ENCODE measurements around the gene TSC22D2.

TSC22D2 gene

DNA sequence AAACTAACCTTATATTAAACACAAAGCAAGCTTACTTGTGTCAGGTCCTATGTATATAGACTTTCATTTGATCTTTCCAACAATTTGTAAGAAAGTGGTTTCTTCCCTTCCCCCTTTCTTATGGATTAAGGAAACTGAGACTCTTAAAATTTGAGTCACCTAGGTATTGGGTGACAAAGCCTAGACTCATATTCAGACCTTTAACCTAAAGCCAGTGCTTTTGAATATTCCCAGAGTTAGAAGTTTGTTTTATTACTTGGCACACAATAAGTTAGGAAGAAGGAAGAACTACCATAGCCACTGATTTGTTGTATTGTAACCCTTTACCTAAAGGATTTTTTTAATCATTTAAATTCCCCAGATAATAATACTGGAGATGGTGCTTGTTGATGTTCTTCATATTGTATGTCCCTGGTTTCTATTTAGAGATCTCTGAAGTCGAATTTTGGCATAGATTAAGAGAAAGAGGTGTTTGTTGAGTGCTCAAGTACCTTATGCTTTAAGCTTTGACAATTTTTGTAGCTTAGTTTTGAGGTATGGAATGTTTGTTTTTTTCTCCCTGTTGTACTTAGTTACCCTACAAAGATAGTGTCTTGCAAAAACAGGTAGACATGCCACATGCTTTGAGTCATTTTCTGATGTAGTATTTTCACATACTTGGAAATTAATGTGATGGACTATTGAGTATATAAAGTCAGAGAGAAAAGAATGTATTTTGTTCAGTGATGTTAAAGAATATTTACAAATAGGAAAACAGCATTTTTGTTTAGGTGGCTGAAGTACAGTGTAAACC is 11.2 kb downstream of the TSC22D2 start:
- no peak for TF ChIP-seq EZH2phosphoT487 (IDR thresholded peaks at IDR 0.05; ENCODE audit: borderline replicate concordance)
- TF ChIP-seq, protein P1, sequence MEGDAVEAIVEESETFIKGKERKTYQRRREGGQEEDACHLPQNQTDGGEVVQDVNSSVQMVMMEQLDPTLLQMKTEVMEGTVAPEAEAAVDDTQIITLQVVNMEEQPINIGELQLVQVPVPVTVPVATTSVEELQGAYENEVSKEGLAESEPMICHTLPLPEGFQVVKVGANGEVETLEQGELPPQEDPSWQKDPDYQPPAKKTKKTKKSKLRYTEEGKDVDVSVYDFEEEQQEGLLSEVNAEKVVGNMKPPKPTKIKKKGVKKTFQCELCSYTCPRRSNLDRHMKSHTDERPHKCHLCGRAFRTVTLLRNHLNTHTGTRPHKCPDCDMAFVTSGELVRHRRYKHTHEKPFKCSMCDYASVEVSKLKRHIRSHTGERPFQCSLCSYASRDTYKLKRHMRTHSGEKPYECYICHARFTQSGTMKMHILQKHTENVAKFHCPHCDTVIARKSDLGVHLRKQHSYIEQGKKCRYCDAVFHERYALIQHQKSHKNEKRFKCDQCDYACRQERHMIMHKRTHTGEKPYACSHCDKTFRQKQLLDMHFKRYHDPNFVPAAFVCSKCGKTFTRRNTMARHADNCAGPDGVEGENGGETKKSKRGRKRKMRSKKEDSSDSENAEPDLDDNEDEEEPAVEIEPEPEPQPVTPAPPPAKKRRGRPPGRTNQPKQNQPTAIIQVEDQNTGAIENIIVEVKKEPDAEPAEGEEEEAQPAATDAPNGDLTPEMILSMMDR (conservative IDR thresholded peaks at IDR 0.05; ENCODE audit: low read length): no peak
- Histone ChIP-seq H3K36me3 (ENCODE audit: insufficient read depth, low read length) (peaks cover 7% of the 10 kb centered on the region; the same call in 1 of the 2 replicates), H3K4me3 (ENCODE audit: low read length, poor library complexity, severe bottlenecking) (peak overlapping the region; percentile 86)

DNA sequence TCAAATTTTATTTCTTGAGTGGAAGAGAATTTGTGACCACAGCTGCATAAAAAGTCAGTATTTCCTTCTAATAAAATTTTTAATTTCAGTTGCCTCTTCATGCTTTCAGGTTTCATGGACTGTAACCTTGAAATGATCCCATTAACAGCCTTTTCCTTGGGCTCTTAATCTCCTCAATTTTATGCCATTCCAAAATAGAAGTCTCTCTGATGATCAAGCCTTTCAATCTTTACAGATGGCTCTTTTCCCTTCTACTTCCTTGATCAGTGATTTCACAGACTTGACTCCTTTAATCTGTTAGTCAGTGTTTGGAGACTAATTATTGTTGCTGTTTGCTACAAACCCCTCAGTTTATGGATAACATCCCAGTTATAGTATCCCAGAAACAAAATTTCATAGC is 11.9 kb downstream of the TSC22D2 start:
- no peak overlapping the region for H2AFZ ChIP-seq (ENCODE audit: low read length)
- peaks cover 75% of the 10 kb centered on the region for H3K4me1 ChIP-seq (ENCODE audit: insufficient read depth, low read length, poor library complexity, severe bottlenecking)
- H3F3A ChIP-seq (ENCODE audit: low read depth): no peaks in the 10 kb centered on the region
- peak overlapping the region; percentile 93 for H3K4me2 ChIP-seq (ENCODE audit: low read depth, low read length, poor library complexity, severe bottlenecking)
- no peaks in the 10 kb centered on the region for H3K27me3 ChIP-seq (ENCODE audit: insufficient read depth, low read length, poor library complexity, severe bottlenecking)
- H3K36me3 ChIP-seq (ENCODE audit: insufficient read depth, low read length): peaks cover 7% of the 10 kb centered on the region; the same call in 1 of the 2 replicates
- peaks cover 98% of the 10 kb centered on the region for H3K79me2 ChIP-seq (ENCODE audit: insufficient read depth, low read length)
- peaks cover 94% of the 10 kb centered on the region for H4K20me1 ChIP-seq (ENCODE audit: insufficient read depth, low read length, poor library complexity, severe bottlenecking)
- no peak for TF ChIP-seq EZH2phosphoT487 (IDR thresholded peaks at IDR 0.05; ENCODE audit: borderline replicate concordance)
- TF ChIP-seq, protein P1 (conservative IDR thresholded peaks at IDR 0.05; ENCODE audit: low read length): no peak
- no peaks in the 10 kb centered on the region for H3K9me2 ChIP-seq (replicated peaks; ENCODE audit: low read depth, low read length)
- H3K9ac ChIP-seq (ENCODE audit: low read depth, low read length, poor library complexity, severe bottlenecking): no peak overlapping the region
- H3K9me3 ChIP-seq (ENCODE audit: insufficient read depth, low read depth, low read length): no peaks in the 10 kb centered on the region
- H3K4me3 ChIP-seq (ENCODE audit: low read length, poor library complexity, severe bottlenecking): peak overlapping the region; percentile 86

More for the DNA sequence above, 11.2 kb downstream of the TSC22D2 start:
- Histone ChIP-seq H3K27me3 (ENCODE audit: insufficient read depth, low read length, poor library complexity, severe bottlenecking) (no peaks in the 10 kb centered on the region), H3K4me1 (ENCODE audit: insufficient read depth, low read length, poor library complexity, severe bottlenecking) (peaks cover 82% of the 10 kb centered on the region), H3K4me2 (ENCODE audit: low read depth, low read length, poor library complexity, severe bottlenecking) (peak overlapping the region; percentile 93), H3F3A (ENCODE audit: low read depth) (no peaks in the 10 kb centered on the region), H2AFZ (ENCODE audit: low read length) (no peak overlapping the region), H4K20me1 (ENCODE audit: insufficient read depth, low read length, poor library complexity, severe bottlenecking) (peaks cover 96% of the 10 kb centered on the region), H3K9me2 (replicated peaks; ENCODE audit: low read depth, low read length) (no peaks in the 10 kb centered on the region), H3K9ac (ENCODE audit: low read depth, low read length, poor library complexity, severe bottlenecking) (no peak overlapping the region), H3K79me2 (ENCODE audit: insufficient read depth, low read length) (peaks cover 98% of the 10 kb centered on the region), H3K9me3 (ENCODE audit: insufficient read depth, low read depth, low read length) (no peaks in the 10 kb centered on the region)

GRCh38 chr3:150421256-150421655 is 13.2 kb downstream of the TSC22D2 start:
- H3K36me3 ChIP-seq (ENCODE audit: insufficient read depth, low read length): peaks cover 7% of the 10 kb centered on the region; the same call in 1 of the 2 replicates
- peaks cover 96% of the 10 kb centered on the region for H3K79me2 ChIP-seq (ENCODE audit: insufficient read depth, low read length)
- H3K9me2 ChIP-seq (replicated peaks; ENCODE audit: low read depth, low read length): no peaks in the 10 kb centered on the region
- TF ChIP-seq, protein P1 (conservative IDR thresholded peaks at IDR 0.05; ENCODE audit: low read length): no peak
- TF ChIP-seq EZH2phosphoT487 (IDR thresholded peaks at IDR 0.05; ENCODE audit: borderline replicate concordance): no peak
- H3F3A ChIP-seq (ENCODE audit: low read depth): no peaks in the 10 kb centered on the region
- H3K9ac ChIP-seq (ENCODE audit: low read depth, low read length, poor library complexity, severe bottlenecking): no peak overlapping the region
- H4K20me1 ChIP-seq (ENCODE audit: insufficient read depth, low read length, poor library complexity, severe bottlenecking): peaks cover 86% of the 10 kb centered on the region
- peaks cover 63% of the 10 kb centered on the region for H3K4me1 ChIP-seq (ENCODE audit: insufficient read depth, low read length, poor library complexity, severe bottlenecking)
- H3K4me3 ChIP-seq (ENCODE audit: low read length, poor library complexity, severe bottlenecking): no peak overlapping the region
- H2AFZ ChIP-seq (ENCODE audit: low read length): no peak overlapping the region
- H3K4me2 ChIP-seq (ENCODE audit: low read depth, low read length, poor library complexity, severe bottlenecking): peak overlapping the region; percentile 30
- H3K9me3 ChIP-seq (ENCODE audit: insufficient read depth, low read depth, low read length): no peaks in the 10 kb centered on the region
- no peaks in the 10 kb centered on the region for H3K27me3 ChIP-seq (ENCODE audit: insufficient read depth, low read length, poor library complexity, severe bottlenecking)
